Measurements from ENCODE around the gene LSG1. TPM values are rescaled to one million over a fixed set of nuclear protein-coding genes. Genes with fewer than 3 reads are reported as not detected.

The LSG1 gene
- total and polyA plus RNA-seq, 9 of the 15 experiments (the other 6 are each of a cell fraction or from before 2014, with no cell fraction given): 14.9 to 73.7 (median 46.7) TPM

GRCh38 chr3:194685718-194686413 lies 13.9 kb upstream of the LSG1 start, which contains the start of gene FAM43A (continued):
- TF ChIP-seq SRSF3 (IDR thresholded peaks at IDR 0.05; ENCODE audit: insufficient read depth, low read length): no peak
- no peak for TF ChIP-seq EHMT2 (IDR thresholded peaks at IDR 0.05)
- no peak for TF ChIP-seq BRF1 (IDR thresholded peaks at IDR 0.05; ENCODE audit: borderline replicate concordance, extremely low read depth, insufficient read length)
- no peak for TF ChIP-seq MEF2A (IDR thresholded peaks at IDR 0.05; ENCODE audit: control insufficient read depth, low read depth, low read length)
- no peak for TF ChIP-seq ZNF75A (CRISPR knock-in tag; IDR thresholded peaks at IDR 0.05)
- no peak for TF ChIP-seq FOSL1 (tag; conservative IDR thresholded peaks at IDR 0.05)
- no peak for TF ChIP-seq CBFA2T2 (conservative IDR thresholded peaks at IDR 0.05)
- peak; percentile 61 for TF ChIP-seq CXXC5 (CRISPR knock-in tag; IDR thresholded peaks at IDR 0.05)
- TF ChIP-seq ZNF449 (CRISPR knock-in tag; IDR thresholded peaks at IDR 0.05): no peak
- no peak for TF ChIP-seq ESRRB (CRISPR knock-in tag; IDR thresholded peaks at IDR 0.05; ENCODE audit: borderline replicate concordance)
- TF ChIP-seq ETV6 (IDR thresholded peaks at IDR 0.05; ENCODE audit: borderline replicate concordance in 1 of 2, low read depth in 2 of 2, low read length in 1 of 2): no peak
- TF ChIP-seq ETV6 (CRISPR knock-in tag; IDR thresholded peaks at IDR 0.05; ENCODE audit: borderline replicate concordance): no peak
- no peak for TF ChIP-seq TSC22D4 (tag; IDR thresholded peaks at IDR 0.05)
- TF ChIP-seq HDAC6 (IDR thresholded peaks at IDR 0.05; ENCODE audit: low read depth, low read length): no peak
- no peak for TF ChIP-seq HNRNPK (IDR thresholded peaks at IDR 0.05; ENCODE audit: low read depth, low read length, poor library complexity, severe bottlenecking)
- peak; percentile 69 for TF ChIP-seq RB1 (IDR thresholded peaks at IDR 0.05; ENCODE audit: low read depth)
- TF ChIP-seq ERF (CRISPR knock-in tag; IDR thresholded peaks at IDR 0.05): no peak
- TF ChIP-seq ZFP30 (CRISPR knock-in tag; IDR thresholded peaks at IDR 0.05; ENCODE audit: borderline replicate concordance): no peak
- no peak for TF ChIP-seq HMBOX1 (IDR thresholded peaks at IDR 0.05)
- TF ChIP-seq IFI16 (CRISPR knock-in tag; IDR thresholded peaks at IDR 0.05): no peak
- no peak for TF ChIP-seq XRCC5 (IDR thresholded peaks at IDR 0.05; ENCODE audit: low read depth, low read length)
- no peak for TF ChIP-seq NR4A1 (CRISPR knock-in tag; IDR thresholded peaks at IDR 0.05)
- no peak for TF ChIP-seq NR4A1 (tag; IDR thresholded peaks at IDR 0.05)
- no peak for TF ChIP-seq POLR2AphosphoS5 (IDR thresholded peaks at IDR 0.05; ENCODE audit: control insufficient read depth, insufficient read depth, low read depth, low read length)
- no peak for TF ChIP-seq TFE3 (CRISPR knock-in tag; IDR thresholded peaks at IDR 0.05)
- TF ChIP-seq TARDBP (IDR thresholded peaks at IDR 0.05): no peak
- no peak for TF ChIP-seq ZNF436 (CRISPR knock-in tag; IDR thresholded peaks at IDR 0.05)
- no peak for TF ChIP-seq ZNF224 (CRISPR knock-in tag; IDR thresholded peaks at IDR 0.05)

Measured in K562 (cell line).